GDM1 (cell line): ENCODE data around the gene ADA.

Experiments used
- DNase-seq: peaks from one replicate; lab custom pipeline; 2025; lab: John Stamatoyannopoulos, UW

ADA gene

GRCh38 chr20:44644667-44645131, 6.8 kb downstream of the ADA start:
- DNase-seq, result no peak

DNA sequence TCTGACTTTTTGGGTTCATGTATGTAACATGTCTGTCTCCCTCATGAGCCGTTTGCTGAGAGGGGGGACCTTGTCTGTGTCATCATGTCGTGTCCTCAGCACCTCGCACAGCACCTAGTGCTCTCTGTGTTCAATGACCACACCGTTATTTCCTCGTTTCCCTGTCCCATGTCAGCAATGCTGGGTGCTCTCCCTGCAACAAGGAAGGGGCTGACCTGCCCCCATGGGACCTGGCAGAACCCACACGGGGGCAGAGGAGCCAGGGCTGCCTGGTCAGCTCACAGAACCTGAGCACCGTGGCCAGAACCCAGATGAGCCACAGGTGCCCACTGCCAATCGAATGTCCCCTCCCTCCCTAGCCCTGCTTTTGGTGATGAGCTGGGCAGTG, 7.3 kb downstream of the ADA start:
- no peak for DNase-seq

- no peak for DNase-seq
Observed at GRCh38 chr20:44643596-44644229, 7.8 kb downstream of the ADA start.

DNA sequence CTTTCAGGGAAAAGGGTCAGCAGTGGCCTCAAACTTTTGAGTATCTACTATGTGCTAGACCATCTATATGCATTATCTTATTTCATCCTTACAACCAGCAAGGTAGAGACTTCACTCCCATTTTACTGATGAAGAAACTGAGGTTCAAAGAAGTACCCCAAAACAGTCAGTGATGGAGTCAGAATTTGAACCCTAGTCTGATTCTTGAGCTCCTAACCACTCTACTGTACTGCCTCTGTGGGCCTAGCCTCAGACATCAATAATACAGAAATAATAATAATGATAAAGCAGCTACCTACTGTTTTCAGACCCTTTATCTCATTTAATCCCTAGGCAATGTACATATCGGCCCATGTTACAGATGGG, 8.4 kb downstream of the ADA start:
- no peak for DNase-seq

- DNase-seq, result peak; percentile 68
Observed at GRCh38 chr20:44642203-44643153, 9.0 kb downstream of the ADA start.

GRCh38 chr20:44641325-44641724, 10.2 kb downstream of the ADA start:
- no peak for DNase-seq

GRCh38 chr20:44640522-44640921, 11.0 kb downstream of the ADA start:
- no peak for DNase-seq

DNA sequence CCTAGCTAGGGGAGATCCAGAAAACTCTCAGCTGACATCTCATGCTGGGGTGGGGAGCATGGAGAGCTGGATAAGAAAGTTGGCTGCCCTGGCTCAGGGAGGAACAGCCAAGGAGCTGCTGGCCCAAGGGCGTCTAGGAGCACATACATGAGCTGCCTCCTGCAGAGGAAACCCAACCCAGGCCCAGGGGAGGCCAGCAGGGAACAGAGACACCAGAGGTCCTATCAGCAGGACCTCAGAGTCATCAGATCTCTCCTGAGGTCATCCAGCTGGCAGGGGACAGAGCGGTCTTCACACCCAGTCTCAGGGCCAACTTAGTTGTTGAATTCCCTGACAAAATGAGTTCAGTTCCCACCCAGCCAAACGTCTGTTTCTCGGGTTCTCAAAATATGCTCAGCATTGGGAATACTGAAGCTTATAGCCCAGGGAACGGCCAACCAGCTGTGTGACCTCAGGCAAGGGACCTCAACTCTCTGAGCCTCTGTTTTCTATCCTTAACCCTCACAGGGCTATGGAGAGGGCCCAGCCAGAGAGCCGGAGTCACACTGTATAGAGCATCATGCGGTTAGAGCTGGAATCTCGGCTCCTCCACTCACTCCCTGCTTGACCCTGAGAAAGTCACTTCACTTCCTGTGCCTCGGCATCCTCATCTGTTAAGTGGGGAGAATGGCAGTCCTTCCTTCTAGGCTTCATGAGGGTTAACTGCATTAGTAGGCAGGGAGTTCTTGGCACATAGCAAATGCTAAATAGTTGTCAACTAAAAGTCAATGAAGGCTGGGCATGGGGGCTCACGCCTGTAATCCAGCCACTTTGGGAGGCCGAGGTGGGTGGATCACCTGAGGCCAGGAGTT, 13.8 kb downstream of the ADA start:
- no peak for DNase-seq

- DNase-seq, result no peak
Observed at GRCh38 chr20:44637042-44637441, 14.5 kb downstream of the ADA start.

DNA sequence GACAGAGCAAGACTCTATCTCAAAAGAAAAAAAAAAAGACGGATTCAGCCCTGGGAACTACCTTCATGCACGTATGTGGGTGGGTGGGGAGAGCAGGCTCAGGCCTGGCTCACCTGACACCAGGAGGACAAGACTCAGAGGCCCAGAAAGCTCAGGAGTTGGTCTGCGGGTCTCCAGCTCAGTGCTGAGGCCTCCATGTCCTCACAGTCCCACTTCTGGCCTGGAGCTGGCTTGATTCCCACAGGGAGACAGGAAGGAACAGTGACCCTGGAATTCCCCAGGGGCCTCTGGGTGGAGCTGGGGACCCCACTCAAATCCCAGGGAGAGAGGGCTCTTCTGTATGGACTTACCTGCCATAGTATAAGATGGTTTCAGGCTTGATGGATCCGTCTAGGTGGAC, 15.6 kb downstream of the ADA start:
- no peak for DNase-seq

DNA sequence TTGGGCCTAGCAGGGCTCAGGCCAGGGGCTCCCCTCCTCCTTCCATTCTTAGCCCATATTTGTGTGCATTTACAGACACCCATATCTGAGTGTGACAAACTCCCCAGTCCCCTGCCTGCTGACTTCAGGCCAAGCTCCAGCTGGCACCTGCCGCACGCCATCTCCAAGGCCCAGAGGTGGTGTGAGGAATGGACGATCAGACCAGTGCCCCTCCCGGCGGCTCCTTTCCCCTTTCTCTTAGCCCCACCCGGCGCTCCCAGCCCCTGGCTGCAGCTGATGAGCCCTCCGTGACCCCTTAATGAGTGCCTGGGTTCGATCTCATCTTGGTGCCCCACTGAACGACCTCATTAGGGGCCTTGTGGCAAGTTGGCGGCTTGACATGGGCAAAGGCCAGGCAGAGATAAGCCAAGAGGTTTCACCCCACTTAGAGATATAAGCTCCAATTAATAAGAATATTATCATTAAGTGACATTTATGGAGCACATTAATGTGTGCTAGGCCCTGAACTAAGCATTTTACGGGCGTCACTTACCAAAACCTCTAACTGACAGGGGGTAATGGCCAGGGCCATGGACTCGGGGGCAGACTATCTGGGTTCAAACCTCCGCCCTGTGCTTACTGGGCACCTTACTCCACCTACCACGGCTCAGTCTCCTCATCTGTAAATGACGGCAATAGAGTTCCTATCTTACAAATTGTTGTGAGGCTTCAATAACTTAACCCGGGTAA, 17.5 kb downstream of the ADA start:
- no peak for DNase-seq

GRCh38 chr20:44633187-44633810, 18.2 kb downstream of the ADA start:
- DNase-seq, result no peak

DNA sequence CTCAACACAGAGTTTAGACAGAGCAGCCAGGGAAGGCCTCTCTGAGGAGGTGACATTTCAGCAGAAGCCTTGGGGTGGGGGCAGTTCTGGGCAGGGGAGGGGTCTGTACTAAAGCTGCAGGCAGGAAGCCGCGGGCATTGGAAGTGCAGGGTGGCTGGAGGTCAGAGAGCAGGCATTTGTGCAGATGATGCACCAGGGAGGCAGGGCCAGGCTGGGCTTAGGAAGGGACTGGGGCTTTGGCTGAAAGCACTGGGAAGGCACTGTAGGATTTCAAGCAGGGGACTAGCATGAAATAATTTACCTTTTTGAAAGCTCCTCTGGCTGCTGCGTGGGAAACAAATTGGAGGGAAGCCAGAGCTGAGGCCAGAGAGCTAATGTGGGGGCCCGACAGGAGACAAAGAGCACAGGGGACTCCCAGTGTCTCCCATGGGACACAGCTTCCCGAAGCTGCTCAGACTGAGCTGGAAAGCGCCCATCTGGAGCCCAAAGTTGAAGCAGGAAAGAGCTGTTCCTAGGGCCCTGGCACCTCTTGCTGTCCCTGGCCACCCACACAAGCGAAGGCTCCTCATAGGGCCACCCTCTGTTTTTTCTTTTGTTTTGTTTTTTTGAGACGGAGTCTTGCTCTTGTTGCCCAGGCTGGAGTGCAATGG, 19.3 kb downstream of the ADA start:
- DNase-seq, result no peak

- DNase-seq, result no peak
Observed at GRCh38 chr20:44630297-44630696, 21.2 kb downstream of the ADA start.

- no peak for DNase-seq
Observed at GRCh38 chr20:44629542-44629941, 22.0 kb downstream of the ADA start.

DNA sequence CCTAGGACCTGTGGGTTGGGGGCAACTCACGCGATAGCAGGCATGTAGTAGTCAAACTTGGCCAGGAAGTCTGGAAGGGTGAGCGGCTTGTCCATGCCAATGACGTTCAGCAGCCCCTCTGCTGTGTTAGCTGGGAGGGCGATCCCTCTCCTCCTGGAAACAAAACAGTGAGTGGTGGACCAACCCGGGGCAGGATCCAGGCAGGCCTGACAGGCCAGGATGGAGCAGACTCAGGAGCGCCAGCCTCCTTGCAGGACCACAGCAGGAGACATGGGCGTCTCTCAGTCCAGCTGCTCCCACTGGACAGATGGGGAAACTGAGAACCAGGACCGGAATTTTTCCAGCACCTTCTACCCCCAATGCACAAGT, 22.5 kb downstream of the ADA start:
- DNase-seq, result no peak

- DNase-seq, result no peak
Observed at GRCh38 chr20:44627364-44628010, 24.0 kb downstream of the ADA start.

GRCh38 chr20:44626278-44626677, 25.2 kb downstream of the ADA start:
- DNase-seq, result no peak

DNA sequence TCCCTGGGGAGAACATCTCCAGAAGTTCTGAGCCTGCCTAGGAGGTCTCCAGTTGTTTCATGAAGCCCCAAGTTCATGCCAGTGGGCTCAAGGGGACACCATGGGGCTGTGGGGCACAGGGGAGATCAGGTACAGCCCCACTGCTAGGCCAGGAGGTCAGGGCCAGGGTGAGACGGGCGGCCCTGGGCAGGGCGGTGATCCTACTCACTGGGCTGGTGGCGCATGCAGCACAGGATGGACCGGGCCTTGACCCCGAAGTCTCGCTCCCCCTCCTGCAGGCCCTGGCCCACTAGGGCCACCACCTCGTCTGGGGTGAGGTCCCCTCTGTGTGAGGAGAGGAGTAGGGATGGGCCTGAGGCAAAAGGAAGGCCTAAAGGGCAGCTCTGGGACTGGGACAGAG, 26.1 kb downstream of the ADA start:
- DNase-seq, result no peak

DNA sequence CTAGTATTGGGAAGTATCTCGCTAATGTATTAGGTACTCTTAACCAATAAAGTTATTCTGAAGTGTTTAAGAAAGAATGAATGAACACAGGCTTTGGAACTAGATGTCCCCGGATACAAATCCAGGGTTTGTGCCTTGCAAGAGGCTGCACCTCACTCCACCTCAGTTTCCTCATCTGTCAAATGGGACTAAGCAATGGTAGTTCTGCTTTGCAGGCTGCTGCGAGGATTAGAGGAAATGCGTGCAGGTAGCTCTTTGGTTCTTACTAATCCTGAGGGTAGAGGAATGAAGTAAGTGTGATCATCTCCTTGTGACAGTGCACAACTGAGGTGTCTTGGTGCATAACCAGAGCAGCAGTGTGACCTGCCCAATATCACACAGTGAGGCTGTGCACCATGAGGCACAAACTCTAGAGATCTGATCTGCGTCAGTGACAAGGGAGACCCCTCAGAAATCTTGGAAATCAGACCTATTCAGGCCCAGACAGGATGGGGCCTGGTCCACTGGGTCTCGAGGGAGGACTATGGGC, 26.7 kb downstream of the ADA start:
- DNase-seq, result no peak
